ENCODE data around the gene MMEL1.

MMEL1 gene

DNA sequence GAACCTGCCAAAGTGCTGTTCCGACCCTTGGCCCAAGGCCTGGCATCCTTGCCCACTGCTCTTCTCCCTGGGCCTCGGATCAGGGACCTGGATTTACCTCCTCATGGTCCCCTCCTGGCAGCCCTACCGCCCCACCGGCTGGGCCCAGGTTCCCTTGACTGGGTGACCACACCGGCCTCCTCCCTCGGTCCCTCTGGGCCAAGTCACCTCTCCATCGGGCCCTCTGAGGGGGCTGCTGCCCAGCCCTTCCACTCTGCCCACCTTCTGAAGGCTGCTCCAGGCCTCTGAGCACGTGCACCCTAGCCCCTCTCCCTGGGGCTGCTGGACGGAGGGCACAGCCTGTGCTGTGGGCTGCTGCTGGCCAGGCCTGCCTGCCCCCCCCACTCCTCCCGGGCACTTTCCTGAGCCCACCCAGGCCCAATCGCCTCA is 9.3 kb upstream of the MMEL1 start:
- no peak for DNase-seq

DNA sequence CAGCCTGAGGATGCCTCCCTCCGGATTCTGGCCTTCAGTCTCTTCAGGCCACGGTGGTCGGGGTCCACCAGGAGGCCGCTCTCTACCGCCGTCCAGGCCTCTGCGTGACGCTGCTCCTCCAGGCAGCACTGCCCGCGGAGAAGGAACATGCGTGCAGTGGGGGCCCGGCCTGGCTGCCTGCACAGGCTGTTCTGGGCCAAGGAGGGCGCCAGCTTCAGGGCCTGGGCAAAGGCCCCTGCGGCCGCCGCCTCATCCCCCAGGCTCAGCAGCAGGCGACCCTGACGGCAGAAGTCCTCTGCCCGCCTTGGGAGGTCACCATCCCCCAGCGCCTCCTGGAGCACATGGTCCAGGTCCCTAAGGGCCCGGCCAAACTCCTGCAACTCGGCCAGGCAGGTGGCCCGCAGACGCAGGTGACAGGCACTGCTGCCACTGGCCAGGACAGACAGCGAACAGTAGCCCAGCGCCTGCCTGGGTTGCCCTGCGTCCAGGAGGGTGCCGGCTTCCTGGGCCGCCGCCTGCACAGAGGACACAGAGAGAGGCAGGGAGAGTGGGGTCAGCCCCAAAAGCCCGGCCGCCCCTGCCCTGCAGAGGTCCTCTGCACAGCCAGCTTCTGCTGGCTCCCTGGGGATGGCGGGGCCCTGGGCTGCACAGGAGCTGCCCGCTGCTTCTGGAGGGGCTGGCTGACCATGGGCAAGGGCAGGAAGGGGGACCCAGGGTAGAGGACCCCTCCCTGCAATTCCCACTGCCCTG is 8.7 kb upstream of the MMEL1 start:
- no peak for DNase-seq

GRCh38 chr1:2640626-2641025 is 7.8 kb upstream of the MMEL1 start:
- DNase-seq = no peak

DNA sequence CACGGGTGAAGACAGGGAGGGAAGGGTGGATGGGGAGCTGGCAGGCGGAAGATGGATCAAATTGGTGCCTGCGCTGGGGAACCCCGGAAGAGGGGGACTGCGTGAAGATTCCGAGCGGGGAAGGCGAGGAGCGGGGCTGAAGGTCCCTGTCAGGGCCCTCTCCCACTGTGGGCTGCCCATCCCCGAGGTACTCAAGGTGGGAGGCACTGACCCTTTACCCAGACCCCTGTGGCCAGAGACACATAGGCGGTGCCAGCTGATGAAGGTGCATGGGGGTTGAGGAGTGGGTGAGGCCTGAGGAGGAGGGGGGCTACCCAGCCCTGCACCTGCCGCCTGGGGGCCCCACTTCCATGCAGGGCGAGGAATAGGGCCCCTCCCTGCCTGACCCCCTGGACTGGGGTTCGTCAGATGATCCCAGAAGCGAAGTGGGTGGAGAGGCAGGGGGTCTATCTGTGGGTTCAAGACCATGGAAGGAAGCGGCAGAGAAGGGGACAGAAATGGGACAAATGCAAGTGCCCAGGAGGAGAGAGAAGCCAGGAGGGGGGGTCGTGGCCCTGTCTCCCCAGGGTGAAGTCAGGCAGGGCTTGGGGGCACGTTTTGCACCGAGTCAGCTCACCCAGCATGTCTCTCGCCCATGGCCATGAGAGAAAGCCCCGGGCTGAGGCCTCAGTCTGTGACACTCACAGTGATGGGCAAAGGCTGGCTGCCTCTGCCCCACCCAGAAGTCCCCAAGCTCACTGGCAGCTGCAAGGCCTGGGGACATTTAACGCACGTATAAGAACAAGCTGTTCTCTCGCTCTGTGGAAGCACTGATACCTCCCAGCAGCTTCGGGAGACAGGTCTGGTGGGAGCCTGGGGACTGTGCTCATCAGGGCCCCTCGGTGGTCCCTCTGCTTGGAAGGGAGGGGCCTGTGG is 7.0 kb upstream of the MMEL1 start:
- no peak for DNase-seq

DNA sequence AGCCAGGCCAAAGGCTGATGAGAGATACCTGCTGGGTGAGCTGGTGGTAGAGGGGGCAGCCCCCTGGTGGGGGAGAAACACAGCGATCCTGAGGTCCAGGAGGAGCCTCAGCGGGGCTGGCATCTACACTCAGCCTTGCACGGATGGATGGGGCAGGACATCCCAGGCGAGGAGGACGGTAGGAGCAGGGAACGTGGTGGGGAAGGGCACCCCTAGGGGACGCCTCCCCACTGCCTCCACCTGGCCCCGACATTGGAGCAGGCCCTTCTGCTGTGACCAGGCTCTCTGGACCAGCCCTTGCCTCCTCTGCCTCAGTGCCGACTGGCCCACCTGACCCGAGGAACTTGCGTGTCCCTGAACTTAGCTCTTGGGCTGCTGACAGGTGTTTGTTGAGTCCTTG is 6.4 kb upstream of the MMEL1 start:
- DNase-seq = no peak

DNA sequence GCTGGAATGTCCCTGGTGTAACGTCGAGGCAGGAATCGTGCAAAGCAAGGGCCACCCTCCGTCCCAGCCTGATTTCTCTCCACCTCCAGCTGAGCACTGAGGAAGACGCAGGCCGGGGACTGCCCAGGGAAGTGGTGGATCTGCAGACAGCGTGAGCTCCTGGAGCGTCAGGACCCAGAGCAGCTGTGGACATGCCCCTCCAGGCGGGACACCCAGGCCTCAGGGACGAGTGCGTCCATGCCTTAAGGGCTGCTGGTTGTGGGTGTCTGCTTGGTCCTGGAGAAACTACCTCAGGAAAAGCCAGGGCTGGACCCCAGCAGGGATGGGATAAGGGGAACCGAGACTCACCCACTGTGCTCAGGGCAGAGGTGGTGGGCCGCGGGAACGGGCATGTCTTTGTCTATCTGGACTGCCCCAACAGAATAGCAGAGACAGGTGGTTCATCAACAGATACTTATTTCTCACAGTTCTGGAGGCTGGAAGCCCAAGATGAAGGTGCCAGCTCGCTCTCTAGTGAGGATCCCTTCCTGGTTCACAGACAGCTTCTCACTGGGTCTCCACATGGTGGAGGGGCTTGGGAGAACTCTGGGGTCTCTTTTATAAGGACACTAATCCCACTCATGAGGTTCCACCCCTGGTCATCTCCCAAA is 5.8 kb upstream of the MMEL1 start:
- DNase-seq = no peak

DNA sequence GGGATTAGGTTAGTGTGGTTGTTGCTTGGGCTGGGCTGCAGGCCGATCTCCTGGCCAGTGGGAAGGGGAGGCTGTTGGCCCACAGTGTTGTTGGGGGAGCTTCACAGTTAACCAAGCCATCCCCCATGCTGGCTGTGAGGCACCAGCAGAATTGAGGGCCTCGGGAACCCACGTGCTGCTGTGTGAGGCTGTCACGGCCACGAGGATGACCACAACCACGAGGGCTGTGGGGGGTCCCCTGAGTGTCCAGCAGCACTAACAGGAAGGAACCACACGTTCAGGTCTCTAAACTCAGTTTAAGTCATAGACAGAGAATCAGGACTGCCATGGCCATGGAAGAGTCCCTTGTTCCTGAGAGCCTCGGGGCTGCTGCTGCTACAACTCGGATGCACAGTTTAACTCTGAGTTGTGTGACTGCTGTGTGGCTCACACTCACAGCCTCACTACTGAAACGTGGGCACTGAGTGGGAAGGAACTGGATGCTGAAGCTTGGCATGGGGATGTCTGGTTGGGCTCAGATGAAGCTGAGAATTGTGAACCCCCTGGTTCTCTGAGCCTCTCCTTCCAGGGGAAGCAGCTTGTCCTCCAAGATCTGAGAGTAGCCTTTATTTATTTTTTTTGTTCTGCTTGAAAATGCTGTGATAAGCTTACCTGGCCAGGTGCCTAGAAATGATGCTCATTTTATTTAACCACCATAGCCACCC is 4.8 kb upstream of the MMEL1 start:
- no peak for DNase-seq

DNA sequence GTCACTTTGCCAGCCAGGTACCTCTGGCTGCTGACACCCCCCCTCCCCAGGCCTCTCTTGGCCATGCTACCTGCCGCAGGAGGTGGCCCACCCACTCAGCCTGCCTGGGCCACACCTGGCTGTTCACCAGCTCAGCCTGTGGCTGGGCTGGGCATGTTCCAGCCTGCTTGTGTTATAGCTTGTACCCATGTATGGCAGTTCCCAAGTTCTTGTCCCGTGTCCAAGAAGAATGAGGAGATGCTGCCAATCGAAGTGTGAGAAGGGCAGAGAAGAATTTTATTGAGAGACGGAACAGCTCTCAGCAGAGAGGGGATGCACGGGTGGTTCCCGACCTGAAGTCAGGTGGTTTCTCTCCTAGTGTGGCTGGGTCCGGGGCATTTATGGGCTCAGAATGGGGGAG is 3.9 kb upstream of the MMEL1 start:
- DNase-seq = no peak

GRCh38 chr1:2635361-2636010 is 2.7 kb upstream of the MMEL1 start:
- DNase-seq = no peak

DNA sequence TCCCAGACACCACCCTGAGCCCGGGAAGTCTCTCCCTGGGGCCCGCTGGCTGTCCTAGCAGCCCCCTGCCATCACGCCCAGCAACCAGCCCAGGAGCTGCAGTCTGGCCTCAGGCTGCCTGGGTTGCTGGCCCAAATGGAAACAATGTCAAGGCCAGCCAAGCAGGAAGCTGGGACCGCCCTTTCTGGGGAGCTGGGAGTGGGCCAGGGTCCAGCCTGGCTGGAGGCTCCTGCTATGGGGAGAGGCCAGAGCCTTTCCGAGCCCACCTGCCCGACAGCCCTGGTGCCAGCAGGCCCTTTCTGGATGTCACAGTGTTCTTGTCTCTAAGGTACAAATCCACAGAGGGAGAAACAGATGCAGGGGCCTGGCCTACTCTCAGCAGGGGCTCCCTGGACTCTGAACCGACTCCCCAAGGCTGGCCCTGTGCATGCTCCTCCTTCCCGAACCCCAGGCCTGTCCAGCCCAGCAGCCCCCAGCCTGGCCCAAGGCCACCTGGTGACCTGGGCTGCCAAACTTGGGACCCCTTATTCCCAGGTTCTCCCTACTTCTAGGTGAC is 1.2 kb upstream of the MMEL1 start:
- DNase-seq = no peak

- no peak for DNase-seq
Measured at GRCh38 chr1:2633366-2633935, 635 bp upstream of the MMEL1 start.

- DNase-seq = no peak
Measured at GRCh38 chr1:2632051-2632430, 775 bp downstream of the MMEL1 start.

DNA sequence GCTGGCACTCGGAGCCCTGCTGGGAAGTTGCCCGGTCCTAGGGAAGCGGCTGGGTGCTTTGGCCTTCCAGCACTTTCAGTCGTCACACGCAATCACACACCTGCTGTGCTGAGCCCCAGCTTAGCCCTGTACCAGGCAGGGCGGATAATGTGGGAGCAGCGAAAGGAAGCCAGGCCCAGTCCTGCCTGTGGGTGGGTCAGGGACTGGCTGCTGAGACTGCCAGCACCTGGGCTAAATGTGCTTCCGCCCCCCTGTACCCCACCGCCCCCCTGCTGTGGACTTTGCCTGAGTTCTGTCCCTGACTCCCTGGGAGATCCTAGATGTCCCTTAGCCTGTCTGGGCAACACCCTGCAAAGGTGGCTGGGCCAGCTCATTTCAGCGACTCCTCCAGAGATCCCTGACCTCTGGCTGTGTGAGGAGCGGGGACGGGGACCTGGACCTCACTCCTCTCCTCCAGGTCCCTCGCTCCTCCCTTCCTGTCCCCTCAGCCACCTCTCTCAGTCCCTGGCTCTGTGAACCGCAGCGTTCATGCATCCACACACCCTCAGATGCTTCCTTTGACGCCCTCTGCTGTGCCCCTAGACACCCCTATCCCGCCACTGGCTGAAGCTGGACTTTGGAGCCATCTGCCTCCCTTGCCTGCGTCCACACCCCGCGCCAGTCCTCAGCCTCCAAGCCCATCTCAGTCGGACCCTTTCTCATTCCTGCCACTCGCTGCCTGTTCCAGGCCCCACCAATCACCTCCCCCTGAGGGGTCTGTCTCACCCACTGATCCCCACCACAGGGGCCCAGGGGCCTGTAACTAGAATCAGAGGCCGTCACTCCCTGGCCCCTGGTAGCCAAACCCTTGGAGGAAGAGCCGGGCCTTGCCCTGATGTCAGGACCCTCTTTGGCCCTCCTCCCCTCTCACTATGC is 1.4 kb downstream of the MMEL1 start:
- DNase-seq = no peak

GRCh38 chr1:2630498-2631135 is 2.2 kb downstream of the MMEL1 start:
- DNase-seq = no peak

- no peak for DNase-seq
Measured at GRCh38 chr1:2629627-2630497, 3.0 kb downstream of the MMEL1 start.

- peak in 1 of 6 experiments; percentile 31 for DNase-seq
Measured at GRCh38 chr1:2628933-2629626, 3.7 kb downstream of the MMEL1 start.

GRCh38 chr1:2628191-2628932 is 4.5 kb downstream of the MMEL1 start:
- DNase-seq = no peak

- DNase-seq = no peak
Measured at GRCh38 chr1:2627746-2628145, 5.1 kb downstream of the MMEL1 start.
